ENCODE results near the gene MMAB.

- no peak for TF ChIP-seq CTCF (IDR thresholded peaks at IDR 0.05)
- no peak for TF ChIP-seq POLR2A (IDR thresholded peaks at IDR 0.05)
These were observed 15.3 kb upstream of the MMAB start for GRCh38 chr12:109588461-109589239.
